H1 (cell line): ENCODE data around the gene WDR6. TPM values are rescaled to one million over a fixed set of nuclear protein-coding genes. Genes with fewer than 3 reads are reported as not detected.

Experiments
- CTCF ChIA-PET: fragments of 300-600 bp; sonication (Branson Sonifier 250); formaldehyde crosslinking; loops from one replicate; lab custom pipeline; 2021; ENCODE audit not compliant: partially characterized antibody; lab: Charles Lee
- POLR2A ChIA-PET: fragments of 300-600 bp; sonication (Branson Sonifier 250); formaldehyde crosslinking; loops from one replicate; lab custom pipeline; 2021; ENCODE audit warnings: inconsistent platforms; ENCODE audit not compliant: partially characterized antibody; lab: Charles Lee
- DNase-seq, 2 experiments: peaks; one replicate each; pipeline versions ENCODE4 v3.0.0 to v3.0.0-alpha.2; 2010 to 2022; ENCODE audit warnings: low spot score in 2 of 2, low read depth in 1 of 2, mixed read lengths in 1 of 2
- FAIRE-seq: peaks from 2 replicates; lab custom pipeline; 2011; peaks lifted over from hg19 to GRCh38; lab: Jason Lieb, UNC
- H2AFZ ChIP-seq: 2 replicates; pipeline ENCODE4 v1.8.1; 2012; ENCODE audit warnings: low read length, inconsistent platforms
- H2AK5ac ChIP-seq: 2 replicates; pipeline ENCODE4 v1.6.1; 2013; ENCODE audit warnings: low read depth, low read length
- H2BK120ac ChIP-seq: replicated peaks from 2 replicates; pipeline ENCODE3; 2013; ENCODE audit warnings: low read depth, low read length, inconsistent platforms
- H2BK12ac ChIP-seq: 2 replicates; pipeline ENCODE4 v1.6.1; 2013; ENCODE audit warnings: low read depth, low read length
- H2BK15ac ChIP-seq: 2 replicates; pipeline ENCODE4 v1.6.1; 2013; ENCODE audit warnings: low read length
- H2BK20ac ChIP-seq: 2 replicates; pipeline ENCODE4 v1.6.1; 2013; ENCODE audit warnings: low read length
- H2BK5ac ChIP-seq: 2 replicates; pipeline ENCODE4 v1.6.1; 2013; ENCODE audit warnings: low read depth, low read length
- H3K14ac ChIP-seq: 2 replicates; pipeline ENCODE4 v1.6.1; 2013; ENCODE audit warnings: inconsistent platforms; ENCODE audit not compliant: insufficient read length
- H3K18ac ChIP-seq: 2 replicates; pipeline ENCODE4 v1.6.1; 2013; ENCODE audit warnings: low read length; ENCODE audit errors: extremely low read depth
- H3K23ac ChIP-seq: 2 replicates; pipeline ENCODE4 v1.6.1; 2013; ENCODE audit warnings: inconsistent platforms; ENCODE audit not compliant: insufficient read length
- H3K23me2 ChIP-seq: 2 replicates; pipeline ENCODE4 v1.6.1; 2013; ENCODE audit warnings: low read depth, low read length
- H3K27ac ChIP-seq: 2 replicates; pipeline ENCODE4 v1.6.1; 2011; ENCODE audit warnings: low read depth, low read length, inconsistent platforms
- H3K27me3 ChIP-seq, 4 experiments: replicated peaks in 1 of 4; 1 replicate in 1 of 4; 2 replicates in 3 of 4; pipeline versions ENCODE4 v1.6.1 to v1.8.1; 2011 to 2013; ENCODE audit warnings: low read length in 3 of 4, mild to moderate bottlenecking in 3 of 4, inconsistent platforms in 2 of 4, mixed read lengths in 2 of 4, moderate library complexity in 1 of 4; ENCODE audit not compliant: control insufficient read depth in 3 of 4, insufficient read depth in 3 of 4; ENCODE audit errors: extremely low read depth in 1 of 4
- H3K36me3 ChIP-seq, 4 experiments: 2 replicates each; pipeline versions ENCODE4 v1.6.1 to v1.8.1; 2011 to 2013; ENCODE audit warnings: mild to moderate bottlenecking in 4 of 4, low read length in 3 of 4, moderate library complexity in 2 of 4, control low read depth in 1 of 4, inconsistent platforms in 1 of 4; ENCODE audit not compliant: insufficient read depth in 4 of 4, control insufficient read depth in 2 of 4
- H3K4ac ChIP-seq: replicated peaks from 2 replicates; pipeline ENCODE3; 2013; ENCODE audit warnings: low read length, low read depth, mixed read lengths, inconsistent platforms; ENCODE audit not compliant: insufficient read length
- H3K4me1 ChIP-seq, 4 experiments: replicated peaks in 1 of 4; 1 replicate in 1 of 4; 2 replicates in 3 of 4; pipeline versions ENCODE4 v1.6.1 to v1.8.1; 2011 to 2013; ENCODE audit warnings: low read length in 3 of 4, inconsistent platforms in 2 of 4, mixed read lengths in 1 of 4; ENCODE audit not compliant: insufficient read depth in 4 of 4, control insufficient read depth in 3 of 4
- H3K4me2 ChIP-seq, 2 experiments: 2 replicates each; pipeline versions ENCODE4 v1.6.1 to v1.8.1; 2011 to 2013; ENCODE audit warnings: low read depth in 2 of 2, low read length in 2 of 2, control low read depth in 1 of 2, inconsistent platforms in 1 of 2, mild to moderate bottlenecking in 1 of 2; ENCODE audit not compliant: insufficient read depth in 1 of 2
- H3K4me3 ChIP-seq, 4 experiments: fragments of 200-600, 300-600 bp in 1 of 4; sonication (generic), shearing (Covaris generic), sonication (Bioruptor Twin) in 1 of 4; 2 replicates each; pipeline versions ENCODE4 v1.5.1 to v1.8.1; 2011 to 2016; ENCODE audit warnings: low read length in 4 of 4, low read depth in 3 of 4, control low read depth in 2 of 4, inconsistent platforms in 2 of 4, mild to moderate bottlenecking in 2 of 4, mixed read lengths in 1 of 4, moderate library complexity in 1 of 4; ENCODE audit not compliant: insufficient read depth in 2 of 4; ENCODE audit errors: extremely low read depth in 1 of 4
- H3K56ac ChIP-seq: replicated peaks from 2 replicates; pipeline ENCODE3; 2013; ENCODE audit warnings: low read depth, mild to moderate bottlenecking, mixed read lengths, low read length, inconsistent platforms; ENCODE audit not compliant: insufficient read length
- H3K79me1 ChIP-seq: 2 replicates; pipeline ENCODE4 v1.6.1; 2013; ENCODE audit warnings: low read depth, low read length, control low read depth
- H3K79me2 ChIP-seq, 2 experiments: 2 replicates each; pipeline versions ENCODE4 v1.6.1 to v1.8.1; 2012 to 2013; ENCODE audit warnings: low read length in 2 of 2, mild to moderate bottlenecking in 2 of 2, inconsistent platforms in 1 of 2; ENCODE audit not compliant: insufficient read depth in 2 of 2, control insufficient read depth in 1 of 2
- H3K9ac ChIP-seq, 4 experiments: replicated peaks in 1 of 4; 1 replicate in 1 of 4; 2 replicates in 3 of 4; pipeline versions ENCODE4 v1.6.1 to v1.8.1; 2011 to 2013; ENCODE audit warnings: low read depth in 3 of 4, low read length in 3 of 4, control low read depth in 2 of 4, mild to moderate bottlenecking in 2 of 4, moderate library complexity in 2 of 4, inconsistent platforms in 1 of 4; ENCODE audit errors: extremely low read depth in 1 of 4
- H3K9me3 ChIP-seq, 2 experiments: 2 replicates each; pipeline versions ENCODE4 v1.6.1 to v1.8.1; 2012 to 2013; ENCODE audit warnings: mild to moderate bottlenecking in 2 of 2, moderate library complexity in 2 of 2, control low read depth in 1 of 2, inconsistent platforms in 1 of 2, low read depth in 1 of 2, low read length in 1 of 2, mixed read lengths in 1 of 2; ENCODE audit not compliant: insufficient read depth in 2 of 2
- H4K20me1 ChIP-seq, 2 experiments: replicated peaks in 1 of 2; 2 replicates each; pipeline versions ENCODE3 to v1.8.1; 2011 to 2013; ENCODE audit warnings: inconsistent platforms in 2 of 2, low read length in 2 of 2, mild to moderate bottlenecking in 1 of 2; ENCODE audit not compliant: insufficient read depth in 2 of 2, control insufficient read depth in 1 of 2
- H4K5ac ChIP-seq: 2 replicates; pipeline ENCODE4 v1.6.1; 2013; ENCODE audit warnings: low read length, low read depth, mixed read lengths, inconsistent platforms; ENCODE audit not compliant: insufficient read length
- H4K8ac ChIP-seq: 2 replicates; pipeline ENCODE4 v1.8.0; 2013; ENCODE audit warnings: mild to moderate bottlenecking, moderate library complexity, low read length, inconsistent platforms; ENCODE audit not compliant: insufficient read depth; ENCODE audit errors: extremely low read depth
- H4K91ac ChIP-seq: replicated peaks from 2 replicates; pipeline ENCODE3; 2013; ENCODE audit warnings: low read length, mixed read lengths, inconsistent platforms; ENCODE audit not compliant: insufficient read length
- CBX8 ChIP-seq: fragments of 300-800, 300-1000 bp; sonication (generic); IDR thresholded peaks from 2 replicates; pipeline ENCODE4 v1.7.1; 2016; ENCODE audit warnings: low read depth, low read length, borderline replicate concordance
- FOSL1 ChIP-seq: IDR thresholded peaks from 2 replicates; pipeline ENCODE4 v1.6.1; 2011; ENCODE audit warnings: mild to moderate bottlenecking, low read depth, low read length, moderate library complexity; ENCODE audit not compliant: insufficient read depth
- GABPA ChIP-seq: IDR thresholded peaks from 2 replicates; pipeline ENCODE4 v1.6.1; 2011; ENCODE audit warnings: mild to moderate bottlenecking, low read length, moderate library complexity, borderline replicate concordance; ENCODE audit not compliant: insufficient read depth
- HDAC2 ChIP-seq, 2 experiments: fragments of 300-600 bp in 1 of 2; sonication (generic) in 1 of 2; IDR thresholded peaks; 2 replicates each; pipeline ENCODE4 v1.6.1; 2011 to 2012; ENCODE audit warnings: low read depth in 2 of 2, low read length in 2 of 2, mild to moderate bottlenecking in 2 of 2, moderate library complexity in 2 of 2, borderline replicate concordance in 1 of 2, inconsistent platforms in 1 of 2
- KDM1A ChIP-seq: fragments of 200-600, 300-600 bp; sonication (generic); IDR thresholded peaks from 2 replicates; pipeline ENCODE4 v1.7.1; 2016; ENCODE audit warnings: mild to moderate bottlenecking, low read length, borderline replicate concordance
- PHF8 ChIP-seq: fragments of 200-600 bp; sonication (generic); conservative IDR thresholded peaks from 2 replicates; pipeline ENCODE4 v1.7.1; 2012; ENCODE audit warnings: low read depth, mild to moderate bottlenecking, inconsistent platforms, low read length, moderate library complexity
- RAD21 ChIP-seq, 2 experiments: IDR thresholded peaks in 1 of 2; conservative IDR thresholded peaks in 1 of 2; 2 replicates each; pipeline ENCODE4 v1.6.1; 2011; ENCODE audit warnings: low read depth in 2 of 2, low read length in 2 of 2, improper control_type of control experiment in 1 of 2, inconsistent platforms in 1 of 2, mild to moderate bottlenecking in 1 of 2, moderate library complexity in 1 of 2
- RFX5 ChIP-seq: IDR thresholded peaks from 2 replicates; pipeline ENCODE4 v1.6.1; 2011; ENCODE audit warnings: low read depth, low read length, improper control_type of control experiment, borderline replicate concordance
- WGBS, 2 experiments: shearing (Covaris generic) in 1 of 2; methylation state at CpG; one replicate each; pipeline versions ENCODE4 v1.1.6 to v1.1.7; 2013 to 2015; ENCODE audit warnings: low lambda C conversion rate in 2 of 2, mixed read lengths in 2 of 2, inconsistent platforms in 1 of 2, low coverage in 1 of 2, missing lambda C conversion rate in 1 of 2; ENCODE audit not compliant: insufficient replicate concordance in 2 of 2, insufficient coverage in 1 of 2, insufficient read length in 1 of 2; ENCODE audit errors: extremely low coverage in 1 of 2, missing lambda C conversion rate in 1 of 2; 5-methylcytosine and 5-hydroxymethylcytosine counted together
- polyA plus RNA-seq, 7 experiments: library from polyadenylated mRNA; depleted of rRNA in 3 of 7; stranded (reverse) in 5 of 7; unstranded in 2 of 7; fragments of >200 nt in 5 of 7; fragments of 200-250 nt in 2 of 7; gene quantifications; 1 replicate in 5 of 7; 2 replicates in 1 of 7; 4 replicates in 1 of 7; pipeline versions ENCODE4 v1.2.1 to v1.2.3, GENCODE V29; 2011 to 2013; ENCODE audit warnings: missing spikeins in 2 of 7, mixed read lengths in 2 of 7
- total RNA-seq: library from RNA; stranded (reverse); fragmentation: NEBNext Ultra II Directional; extraction: Animal tissue kit (Norgen Biotek cat#: 25700); gene quantifications from 2 replicates; pipeline ENCODE4 v1.2.1, GENCODE V29; 2021
- TF ChIP-seq, protein P1 (sequence below): IDR thresholded peaks from 2 replicates; pipeline ENCODE4 v1.6.1; 2012; ENCODE audit warnings: low read length, inconsistent platforms

Gene WDR6
- total and polyA plus RNA-seq, 2 of the 8 experiments (the other 6 are each of a cell fraction or from before 2014, with no cell fraction given), result 180 to 257 TPM

DNA sequence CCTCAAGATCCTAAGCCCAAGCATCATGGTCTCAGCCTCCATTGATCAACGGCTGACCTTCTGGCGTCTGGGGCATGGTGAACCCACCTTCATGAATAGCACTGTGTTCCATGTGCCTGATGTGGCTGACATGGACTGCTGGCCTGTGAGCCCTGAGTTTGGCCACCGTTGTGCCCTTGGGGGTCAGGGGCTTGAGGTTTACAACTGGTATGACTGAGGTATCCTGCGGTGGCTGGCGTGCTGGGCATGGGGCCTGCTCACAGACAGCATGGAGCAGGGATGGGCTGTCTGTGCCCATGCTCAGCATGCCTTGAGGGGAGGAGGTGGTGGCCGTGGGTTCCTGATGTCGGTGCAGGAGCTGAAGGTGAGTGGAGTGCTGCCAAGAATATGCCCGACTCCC is 7.9 kb downstream of the WDR6 start:
- Histone ChIP-seq H2BK15ac (no peak overlapping the region), H2BK12ac (no peak overlapping the region), H4K8ac (no peak overlapping the region), H3K9ac (no peak overlapping the region), H2AK5ac (no peak overlapping the region; the same call in 1 of the 2 replicates), H3K56ac (no peak overlapping the region), H2BK20ac (no peak overlapping the region), H3K9me3 (no peaks in the 10 kb centered on the region), H4K5ac (no peak overlapping the region), H2BK5ac (peak overlapping the region; percentile 44; the same call in 1 of the 2 replicates), H3K4me2 (no peak overlapping the region), H3K18ac (no peak overlapping the region), H3K23ac (no peak overlapping the region), H3K4me1 (peaks cover 0 to 10% (median 5%) of the 10 kb centered on the region in 4 experiments; a peak in 6 of 7 replicates), H3K14ac (no peak overlapping the region), H3K79me1 (peaks cover 14% of the 10 kb centered on the region), H3K23me2 (peaks cover 15% of the 10 kb centered on the region), H3K79me2 (peaks cover 0 to 38% of the 10 kb centered on the region in 2 experiments; a peak in 2 of 4 replicates), H4K91ac (no peak overlapping the region), H3K27ac (no peak overlapping the region), H3K4me3 (no peak overlapping the region), H3K36me3 (peaks cover 15 to 50% (median 31%) of the 10 kb centered on the region in 4 experiments), H4K20me1 (peaks cover 36 to 42% of the 10 kb centered on the region in 2 experiments), H3K4ac (no peak overlapping the region), H3K27me3 (no peaks in the 10 kb centered on the region), H2AFZ (no peak overlapping the region), H2BK120ac (no peak overlapping the region)
- ChIA-PET POLR2A (interaction anchor here (1.0 to 38.8 kb wide), 9 partner anchors 2 to 351 kb away, joined by 3 to 1518 read pairs (median 7); partner anchors contain the start of genes DALRD3, IMPDH2, NDUFAF3 and P4HTM), CTCF (interaction anchor here (0.9 to 24.3 kb wide), 8 partner anchors 9 to 351 kb away, joined by 3 to 467 read pairs (median 4); partner anchors contain the start of genes NDUFAF3, P4HTM and WDR6)
- WGBS, 2 experiments, result 95% methylated on average over 8 of the region's 8 CpGs; no CpG with 5 or more reads in 1 of the 2 experiments
- no peak for FAIRE-seq
- no peak for DNase-seq
- TF ChIP-seq CBX8 (no peak), PHF8 (no peak), KDM1A (no peak), RAD21 (IDR thresholded peaks at IDR 0.05 in 1 of 2, conservative IDR thresholded peaks at IDR 0.05 in 1 of 2; ENCODE audit: low read depth in 2 of 2, low read length in 2 of 2) (no peak), RFX5 (no peak), HDAC2 (IDR thresholded peaks at IDR 0.05; ENCODE audit: borderline replicate concordance in 1 of 2, low read depth in 2 of 2, low read length in 2 of 2) (no peak), FOSL1 (no peak), GABPA (no peak)
- TF ChIP-seq, protein P1, sequence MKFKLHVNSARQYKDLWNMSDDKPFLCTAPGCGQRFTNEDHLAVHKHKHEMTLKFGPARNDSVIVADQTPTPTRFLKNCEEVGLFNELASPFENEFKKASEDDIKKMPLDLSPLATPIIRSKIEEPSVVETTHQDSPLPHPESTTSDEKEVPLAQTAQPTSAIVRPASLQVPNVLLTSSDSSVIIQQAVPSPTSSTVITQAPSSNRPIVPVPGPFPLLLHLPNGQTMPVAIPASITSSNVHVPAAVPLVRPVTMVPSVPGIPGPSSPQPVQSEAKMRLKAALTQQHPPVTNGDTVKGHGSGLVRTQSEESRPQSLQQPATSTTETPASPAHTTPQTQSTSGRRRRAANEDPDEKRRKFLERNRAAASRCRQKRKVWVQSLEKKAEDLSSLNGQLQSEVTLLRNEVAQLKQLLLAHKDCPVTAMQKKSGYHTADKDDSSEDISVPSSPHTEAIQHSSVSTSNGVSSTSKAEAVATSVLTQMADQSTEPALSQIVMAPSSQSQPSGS, result no peak
